Measurements from ENCODE around the gene CASP2. TPM values are rescaled to one million over a fixed set of nuclear protein-coding genes. Genes with fewer than 3 reads are reported as not detected.

CASP2 gene
- total and polyA plus RNA-seq, 4 donors: 7.7 to 40.0 (median 23.3) TPM

DNA sequence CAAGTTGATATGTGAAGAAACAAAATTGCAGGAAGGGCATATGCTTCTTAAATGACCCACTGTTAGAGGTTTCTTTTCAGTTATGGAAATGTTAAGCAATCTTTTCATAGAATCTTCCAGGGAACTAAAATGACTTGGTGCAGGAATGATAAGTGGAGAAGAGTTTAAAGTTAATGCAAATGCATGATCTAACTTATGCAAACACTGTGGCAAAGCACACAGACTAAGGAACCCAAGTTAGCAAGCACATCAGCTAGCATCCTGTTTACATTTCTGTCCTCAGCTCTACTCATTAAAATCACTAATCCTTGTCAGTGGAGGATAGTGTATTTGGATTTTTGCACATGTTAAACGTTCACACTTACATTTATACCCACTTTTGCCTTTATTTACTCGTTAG lies 37.1 kb downstream of the CASP2 start:
- WGBS, 2 donors: 49 to 57% methylated on average over 2 of the region's 2 CpGs
- Histone ChIP-seq H3K4me1 (ENCODE audit: control insufficient read depth in 5 of 5, insufficient read depth in 5 of 5, low read length in 5 of 5) (peaks cover 0 to 17% (median 0%) of the 10 kb centered on the region in 5 donors), H3K9ac (ENCODE audit: insufficient read depth in 1 of 2, low read length in 2 of 2) (no peak overlapping the region), H3K27me3 (ENCODE audit: control insufficient read depth in 3 of 3, insufficient read depth in 3 of 3, low read length in 2 of 3) (no peaks in the 10 kb centered on the region), H3K9me3 (ENCODE audit: control insufficient read depth in 4 of 4, insufficient read depth in 3 of 4, low read length in 3 of 4) (peaks cover 0 to 1% (median 0%) of the 10 kb centered on the region in 4 donors), H3K4me3 (no peak overlapping the region), H3K27ac (ENCODE audit: low read depth in 1 of 2, low read length in 1 of 2) (no peak overlapping the region), H3K36me3 (ENCODE audit: control insufficient read depth in 4 of 4, insufficient read depth in 4 of 4, low read length in 4 of 4) (no peaks in the 10 kb centered on the region)
- TF ChIP-seq, protein P1, sequence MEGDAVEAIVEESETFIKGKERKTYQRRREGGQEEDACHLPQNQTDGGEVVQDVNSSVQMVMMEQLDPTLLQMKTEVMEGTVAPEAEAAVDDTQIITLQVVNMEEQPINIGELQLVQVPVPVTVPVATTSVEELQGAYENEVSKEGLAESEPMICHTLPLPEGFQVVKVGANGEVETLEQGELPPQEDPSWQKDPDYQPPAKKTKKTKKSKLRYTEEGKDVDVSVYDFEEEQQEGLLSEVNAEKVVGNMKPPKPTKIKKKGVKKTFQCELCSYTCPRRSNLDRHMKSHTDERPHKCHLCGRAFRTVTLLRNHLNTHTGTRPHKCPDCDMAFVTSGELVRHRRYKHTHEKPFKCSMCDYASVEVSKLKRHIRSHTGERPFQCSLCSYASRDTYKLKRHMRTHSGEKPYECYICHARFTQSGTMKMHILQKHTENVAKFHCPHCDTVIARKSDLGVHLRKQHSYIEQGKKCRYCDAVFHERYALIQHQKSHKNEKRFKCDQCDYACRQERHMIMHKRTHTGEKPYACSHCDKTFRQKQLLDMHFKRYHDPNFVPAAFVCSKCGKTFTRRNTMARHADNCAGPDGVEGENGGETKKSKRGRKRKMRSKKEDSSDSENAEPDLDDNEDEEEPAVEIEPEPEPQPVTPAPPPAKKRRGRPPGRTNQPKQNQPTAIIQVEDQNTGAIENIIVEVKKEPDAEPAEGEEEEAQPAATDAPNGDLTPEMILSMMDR (IDR thresholded peaks at IDR 0.05; ENCODE audit: control extremely low read depth, extremely low read depth): no peak
- DNase-seq: peak in 1 of 3 donors; percentile 45
- ATAC-seq (ENCODE audit: insufficient read depth, low FRiP score): no peak

DNA sequence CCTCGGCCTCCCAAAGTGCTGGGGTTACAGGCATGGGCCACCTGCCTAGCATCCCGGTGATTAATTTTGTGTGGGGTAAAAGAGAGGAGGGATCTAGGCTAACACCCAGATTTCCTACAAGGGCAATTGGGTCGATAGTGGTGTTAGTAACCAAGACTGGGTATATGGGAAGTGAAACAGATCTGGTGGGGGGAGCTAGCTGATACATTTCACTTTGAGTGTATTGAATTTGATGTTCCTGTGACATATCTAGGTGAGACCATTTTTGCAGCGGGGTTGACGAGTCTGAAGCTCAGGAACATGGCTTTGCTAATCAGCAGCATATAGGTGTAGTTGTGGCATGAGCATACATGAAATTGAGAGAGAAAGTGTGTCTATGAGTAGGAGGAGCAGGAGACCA lies 39.8 kb downstream of the CASP2 start:
- Histone ChIP-seq H3K9me3 (ENCODE audit: control insufficient read depth in 4 of 4, insufficient read depth in 3 of 4, low read length in 3 of 4) (peaks cover 0 to 1% (median 0%) of the 10 kb centered on the region in 4 donors), H3K4me3 (no peak overlapping the region), H3K27ac (ENCODE audit: low read depth in 1 of 2, low read length in 1 of 2) (no peak overlapping the region), H3K4me1 (ENCODE audit: control insufficient read depth in 5 of 5, insufficient read depth in 5 of 5, low read length in 5 of 5) (peaks cover 0 to 13% (median 0%) of the 10 kb centered on the region in 5 donors), H3K36me3 (ENCODE audit: control insufficient read depth in 4 of 4, insufficient read depth in 4 of 4, low read length in 4 of 4) (no peaks in the 10 kb centered on the region), H3K27me3 (ENCODE audit: control insufficient read depth in 3 of 3, insufficient read depth in 3 of 3, low read length in 2 of 3) (no peaks in the 10 kb centered on the region), H3K9ac (ENCODE audit: insufficient read depth in 1 of 2, low read length in 2 of 2) (no peak overlapping the region)
- no peak for ATAC-seq (ENCODE audit: insufficient read depth, low FRiP score)
- 87 to 90% methylated on average over 5 of the region's 5 CpGs for WGBS, 2 donors
- TF ChIP-seq, protein P1 (IDR thresholded peaks at IDR 0.05; ENCODE audit: control extremely low read depth, extremely low read depth): no peak
- no peak for DNase-seq

DNA sequence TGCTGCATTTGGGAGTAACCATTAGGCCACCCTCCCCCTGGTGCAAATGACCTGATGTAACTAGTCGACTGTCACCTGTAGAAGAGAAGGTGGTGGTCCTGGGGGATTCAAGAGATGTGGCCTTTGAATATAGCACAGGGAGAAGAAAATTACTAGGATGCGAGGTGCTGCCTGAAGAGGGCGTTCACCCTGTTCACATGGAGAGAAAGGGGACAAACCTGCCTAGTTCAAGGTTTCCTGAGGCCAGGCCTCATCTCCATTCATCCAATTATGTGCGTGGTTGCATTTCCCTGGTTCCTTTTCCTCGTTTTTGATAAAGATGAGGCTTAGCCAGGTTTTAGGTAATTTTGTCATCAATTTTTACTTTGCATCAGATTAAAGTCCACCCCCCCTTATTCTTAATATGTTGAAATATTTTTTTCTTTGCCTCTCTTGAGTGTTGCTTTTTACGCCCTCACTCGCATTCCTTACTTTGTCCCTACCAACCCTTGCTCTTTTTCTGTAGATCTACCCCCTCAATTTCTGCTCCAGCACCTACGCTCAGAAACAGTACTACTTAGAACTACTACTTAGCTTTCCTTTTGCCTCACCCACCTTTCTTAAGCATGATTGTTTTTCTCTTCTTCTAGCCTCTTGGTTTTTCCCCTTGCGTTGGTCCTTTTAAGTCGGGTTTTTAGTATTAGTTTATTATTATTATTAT lies 41.5 kb downstream of the CASP2 start:
- H3K27ac ChIP-seq (ENCODE audit: low read depth in 1 of 2, low read length in 1 of 2): no peak overlapping the region
- 91 to 94% methylated on average over 10 of the region's 10 CpGs for WGBS, 2 donors
- ATAC-seq (ENCODE audit: insufficient read depth, low FRiP score) (no peak), DNase-seq (no peak)
- H3K4me1 ChIP-seq (ENCODE audit: control insufficient read depth in 5 of 5, insufficient read depth in 5 of 5, low read length in 5 of 5): peaks cover 0 to 8% (median 0%) of the 10 kb centered on the region in 5 donors
- H3K9me3 ChIP-seq (ENCODE audit: control insufficient read depth in 4 of 4, insufficient read depth in 3 of 4, low read length in 3 of 4): peaks cover 0 to 1% (median 0%) of the 10 kb centered on the region in 4 donors
- H3K27me3 ChIP-seq (ENCODE audit: control insufficient read depth in 3 of 3, insufficient read depth in 3 of 3, low read length in 2 of 3): no peaks in the 10 kb centered on the region
- TF ChIP-seq, protein P1 (IDR thresholded peaks at IDR 0.05; ENCODE audit: control extremely low read depth, extremely low read depth): no peak
- no peak overlapping the region for H3K9ac ChIP-seq (ENCODE audit: insufficient read depth in 1 of 2, low read length in 2 of 2)
- no peaks in the 10 kb centered on the region for H3K36me3 ChIP-seq (ENCODE audit: control insufficient read depth in 4 of 4, insufficient read depth in 4 of 4, low read length in 4 of 4)
- no peak overlapping the region for H3K4me3 ChIP-seq
